Brain microvascular endothelial cell (primary cell): ENCODE results near the gene IFNL1.
"Not testable (repeated sequence)": the region's sequence is repeated elsewhere in the genome, so short reads cannot be mapped to it uniquely, and the experiment has no call there.

Experiments used
- DNase-seq: peaks from one replicate; pipeline ENCODE4 v3.0.0-alpha.2; 2020
- H3K27ac ChIP-seq: fragments of 250-450 bp; sonication (Bioruptor Pico); 2 replicates; pipeline ENCODE4 v1.5.1; 2020; ENCODE audit warnings: mild to moderate bottlenecking, moderate library complexity
- H3K27me3 ChIP-seq: fragments of 250-450 bp; sonication (Bioruptor Pico); replicated peaks from 2 replicates; pipeline ENCODE4 v1.5.1; 2020; ENCODE audit warnings: mild to moderate bottlenecking
- H3K36me3 ChIP-seq: fragments of 250-450 bp; sonication (Bioruptor Pico); replicated peaks from 2 replicates; pipeline ENCODE4 v1.5.1; 2020; ENCODE audit warnings: mild to moderate bottlenecking
- H3K4me3 ChIP-seq: 2 replicates; pipeline ENCODE4 v1.5.1; 2011; ENCODE audit warnings: low read depth, mild to moderate bottlenecking, control low read depth, low read length, moderate library complexity
- in situ Hi-C: cut with HindIII; loops from 2 replicates; pipeline ENCODE4 v1.10.0; 2017; ENCODE audit warnings: low sequenced_read_pairs, low pct_ligation_motif_present
- TF ChIP-seq, protein P1 (sequence below): IDR thresholded peaks from 2 replicates; pipeline ENCODE4 v1.5.1; 2011; ENCODE audit warnings: low read depth, mild to moderate bottlenecking, moderate library complexity, low read length, control low read depth, inconsistent platforms; ENCODE audit errors: missing control alignments

Gene IFNL1

GRCh38 chr19:39339674-39340073 is 43.5 kb downstream of the IFNL1 start:
- no peak overlapping the region for H3K4me3 ChIP-seq
- no peaks in the 10 kb centered on the region for H3K36me3 ChIP-seq
- H3K27ac ChIP-seq, result no peak overlapping the region
- TF ChIP-seq, protein P1, sequence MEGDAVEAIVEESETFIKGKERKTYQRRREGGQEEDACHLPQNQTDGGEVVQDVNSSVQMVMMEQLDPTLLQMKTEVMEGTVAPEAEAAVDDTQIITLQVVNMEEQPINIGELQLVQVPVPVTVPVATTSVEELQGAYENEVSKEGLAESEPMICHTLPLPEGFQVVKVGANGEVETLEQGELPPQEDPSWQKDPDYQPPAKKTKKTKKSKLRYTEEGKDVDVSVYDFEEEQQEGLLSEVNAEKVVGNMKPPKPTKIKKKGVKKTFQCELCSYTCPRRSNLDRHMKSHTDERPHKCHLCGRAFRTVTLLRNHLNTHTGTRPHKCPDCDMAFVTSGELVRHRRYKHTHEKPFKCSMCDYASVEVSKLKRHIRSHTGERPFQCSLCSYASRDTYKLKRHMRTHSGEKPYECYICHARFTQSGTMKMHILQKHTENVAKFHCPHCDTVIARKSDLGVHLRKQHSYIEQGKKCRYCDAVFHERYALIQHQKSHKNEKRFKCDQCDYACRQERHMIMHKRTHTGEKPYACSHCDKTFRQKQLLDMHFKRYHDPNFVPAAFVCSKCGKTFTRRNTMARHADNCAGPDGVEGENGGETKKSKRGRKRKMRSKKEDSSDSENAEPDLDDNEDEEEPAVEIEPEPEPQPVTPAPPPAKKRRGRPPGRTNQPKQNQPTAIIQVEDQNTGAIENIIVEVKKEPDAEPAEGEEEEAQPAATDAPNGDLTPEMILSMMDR, result no peak
- no peak for DNase-seq
- in situ Hi-C loops, result loop anchor here (25.0 kb wide), 1 partner anchor 227 kb away; no protein-coding TSS in a partner anchor
- no peaks in the 10 kb centered on the region for H3K27me3 ChIP-seq

GRCh38 chr19:39340156-39340555 is 43.9 kb downstream of the IFNL1 start:
- not testable (repeated sequence) for H3K27ac ChIP-seq

DNA sequence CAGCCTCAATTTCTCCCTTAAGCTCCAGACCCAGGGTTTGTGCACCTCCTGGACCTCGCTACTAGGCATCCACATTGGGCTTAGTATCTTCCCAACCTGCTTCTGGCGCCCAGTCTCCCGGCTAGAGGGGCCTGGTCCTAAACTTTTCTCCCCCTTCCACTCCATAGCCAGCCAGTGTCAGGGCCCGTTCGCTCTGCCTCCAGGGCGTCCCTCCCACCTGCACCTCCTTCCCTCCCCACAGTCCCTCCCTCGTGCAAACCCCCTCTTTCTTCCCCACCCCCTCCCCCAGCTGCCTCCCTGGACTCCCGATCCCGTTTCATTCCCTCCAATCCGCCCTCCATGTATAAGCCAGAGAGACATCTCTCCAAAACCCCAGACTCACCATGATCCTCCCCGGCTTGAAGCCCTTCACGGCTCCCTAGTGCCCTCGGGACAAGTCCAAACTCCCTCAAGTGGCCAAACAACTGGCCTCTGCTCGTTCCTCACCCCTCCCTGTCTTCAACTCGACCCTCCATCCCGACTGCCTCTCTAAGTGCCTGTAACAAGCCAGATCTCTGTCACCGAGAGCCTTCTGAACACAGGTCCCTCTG is 45.0 kb downstream of the IFNL1 start:
- TF ChIP-seq, protein P1, result peak; percentile 37
- no peaks in the 10 kb centered on the region for H3K27me3 ChIP-seq
- peak overlapping the region; percentile 90 for H3K4me3 ChIP-seq
- in situ Hi-C loops, result loop anchor here (25.0 kb wide), 1 partner anchor 229 kb away; no protein-coding TSS in a partner anchor
- peak overlapping the region; percentile 48 for H3K27ac ChIP-seq
- DNase-seq, result no peak
- no peaks in the 10 kb centered on the region for H3K36me3 ChIP-seq

More at GRCh38 chr19:39340156-39340555, 43.9 kb downstream of the IFNL1 start:
- H3K4me3 ChIP-seq, DNase-seq, H3K36me3 ChIP-seq, H3K27me3 ChIP-seq: not testable (repeated sequence)
- in situ Hi-C loops, result loop anchor here (25.0 kb wide), 1 partner anchor 228 kb away; no protein-coding TSS in a partner anchor

GRCh38 chr19:39341719-39342604 is 45.8 kb downstream of the IFNL1 start, which contains the start of gene SAMD4B:
TSS of gene SAMD4B (plus strand) at chr19:39342421. CDS start at chr19:39356894, 14,473 bp downstream.
- peak; percentile 94 for DNase-seq
- H3K27ac ChIP-seq, result peak within 1 kb of the TSS; percentile 58
- H3K4me3 ChIP-seq, result peak within 1 kb of the TSS; percentile 90
- in situ Hi-C loops, result loop anchor here (25.0 kb wide), 1 partner anchor 230 kb away; no protein-coding TSS in a partner anchor
- H3K27me3 ChIP-seq, result no peaks in the 10 kb centered on the region
- no peaks in the 10 kb centered on the region for H3K36me3 ChIP-seq
- TF ChIP-seq, protein P1, result peak; percentile 69

GRCh38 chr19:39342647-39343305 is 46.6 kb downstream of the IFNL1 start:
- H3K36me3 ChIP-seq, result no peaks in the 10 kb centered on the region
- H3K4me3 ChIP-seq, result peak overlapping the region; percentile 75
- TF ChIP-seq, protein P1, result no peak
- H3K27me3 ChIP-seq, result no peaks in the 10 kb centered on the region
- DNase-seq, result no peak
- in situ Hi-C loops, result loop anchor here (25.0 kb wide), 1 partner anchor 230 kb away; no protein-coding TSS in a partner anchor
- H3K27ac ChIP-seq, result peak overlapping the region; percentile 58
